ENCODE measurements around the gene LRRC71.

Gene LRRC71

DNA sequence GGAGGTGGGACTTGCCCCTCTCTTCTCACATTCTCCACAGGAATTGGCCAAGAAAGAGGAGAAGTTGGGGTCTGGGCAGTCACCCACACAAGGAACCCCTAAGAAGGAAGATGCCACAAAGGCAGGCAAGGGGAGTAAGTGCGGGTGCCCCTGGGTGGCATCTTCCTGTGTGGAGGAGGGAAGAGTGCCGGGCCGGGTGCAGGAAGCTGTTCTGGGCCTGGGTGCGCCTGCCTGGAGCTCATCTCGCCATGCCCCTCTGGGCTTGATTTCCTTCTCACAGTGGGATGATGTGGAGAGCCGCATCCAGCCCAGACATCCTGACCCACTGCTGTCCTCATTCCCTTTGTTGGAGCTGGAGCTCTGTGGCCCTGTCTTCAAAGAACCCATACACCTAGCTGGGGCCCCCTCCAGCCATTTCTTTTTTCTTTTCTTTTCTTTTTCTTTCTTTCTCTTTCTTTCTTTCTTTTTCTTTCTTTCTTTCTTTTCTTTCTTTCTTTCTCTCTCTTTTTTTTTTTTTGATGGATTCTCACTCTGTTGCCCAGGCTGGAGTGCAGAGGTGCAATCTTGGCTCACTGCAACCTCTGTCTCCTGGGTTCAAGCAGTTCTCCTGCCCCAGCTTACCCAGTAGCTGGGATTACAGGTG is 9.3 kb downstream of the LRRC71 start:
- DNase-seq, result no peak

DNA sequence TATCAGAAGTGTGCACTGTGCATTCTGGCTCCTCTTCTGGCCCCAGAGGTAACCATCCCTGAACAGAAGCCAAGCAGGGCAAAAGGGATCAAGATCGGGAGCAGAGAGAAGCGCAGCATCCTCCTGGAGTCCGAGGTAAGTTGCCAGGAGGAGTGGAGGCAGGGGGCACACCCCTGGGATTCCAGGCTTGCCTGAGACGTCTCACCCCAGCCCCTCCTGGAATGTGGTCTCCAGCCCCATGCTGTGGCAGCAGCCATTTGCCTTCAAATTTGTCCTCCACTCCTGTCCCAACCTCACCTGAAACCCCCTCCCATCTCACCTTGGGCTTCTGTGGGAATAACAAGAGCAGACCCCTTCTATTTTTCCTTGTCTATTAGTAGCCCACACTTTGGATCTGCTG is 10.1 kb downstream of the LRRC71 start:
- DNase-seq, result no peak

DNA sequence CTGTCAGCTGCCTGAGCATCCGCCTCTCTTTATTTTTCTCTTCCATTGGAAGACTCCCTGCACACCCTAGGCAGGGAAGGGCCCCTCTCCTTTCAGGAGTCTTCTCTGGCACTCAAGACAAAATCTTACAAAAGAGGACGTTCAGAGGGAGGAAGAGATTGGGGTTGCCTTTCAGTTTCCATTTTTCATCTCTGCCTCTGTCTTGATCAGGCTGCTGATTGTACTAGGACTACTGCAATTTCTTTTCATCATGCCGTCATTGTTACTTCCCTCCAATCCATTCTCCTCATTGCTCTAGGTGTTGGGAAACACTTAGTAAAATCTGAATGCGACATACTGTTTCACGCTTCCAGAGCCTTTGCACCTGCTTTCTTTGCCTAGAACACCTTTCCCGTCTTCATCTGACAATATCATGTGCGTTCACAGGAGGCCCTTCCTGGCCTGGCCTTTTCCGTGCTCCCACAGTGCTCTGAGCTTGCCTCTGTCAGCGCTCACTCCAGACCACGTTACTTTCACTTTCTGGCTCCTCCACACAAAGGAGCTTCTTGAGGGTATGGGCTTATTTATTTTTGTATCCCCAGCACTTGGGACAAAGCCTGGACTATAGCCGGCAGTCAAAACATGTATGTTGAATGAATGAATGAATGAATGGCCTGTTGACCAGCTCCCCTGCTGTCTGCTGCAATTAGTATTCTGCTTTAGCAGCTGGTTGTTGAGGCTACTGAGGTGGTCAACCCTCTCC is 10.9 kb downstream of the LRRC71 start:
- DNase-seq, result no peak

DNA sequence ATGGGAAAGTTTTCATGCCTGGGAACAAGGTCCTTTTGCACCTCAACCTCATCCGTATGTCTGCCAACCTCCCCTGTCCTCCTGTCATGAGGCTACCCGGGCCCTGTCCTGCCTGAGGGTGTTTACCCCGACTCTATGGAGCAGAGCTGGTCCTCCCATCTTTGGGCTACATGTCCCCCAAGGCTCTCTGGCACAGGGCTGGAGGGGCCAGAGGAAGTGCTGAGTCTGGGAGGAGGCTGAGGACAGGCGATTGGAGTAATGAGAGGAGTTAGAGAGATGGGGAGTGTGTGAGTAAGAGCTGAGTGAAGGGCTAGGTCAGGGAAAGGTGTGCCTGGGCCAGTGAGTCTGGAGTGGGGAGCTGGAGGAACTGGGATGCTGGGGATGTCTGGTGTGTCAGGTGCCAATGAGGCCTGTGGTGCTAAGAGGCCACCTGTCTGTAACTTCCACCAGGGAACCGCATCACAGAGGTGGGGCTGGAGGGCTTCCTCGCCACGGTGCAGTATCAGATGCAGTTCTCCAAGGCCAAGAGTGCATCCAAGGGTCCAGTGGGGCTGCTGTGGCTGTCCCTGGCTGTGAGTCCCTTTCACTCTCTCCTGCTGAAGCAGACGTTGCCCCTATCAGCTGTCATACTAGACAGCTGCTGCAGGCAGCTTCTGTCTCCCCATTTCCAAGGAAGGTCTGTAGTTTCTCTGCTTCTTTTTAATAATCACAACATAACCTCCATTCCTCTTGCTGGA is 11.7 kb downstream of the LRRC71 start:
- no peak for DNase-seq

DNA sequence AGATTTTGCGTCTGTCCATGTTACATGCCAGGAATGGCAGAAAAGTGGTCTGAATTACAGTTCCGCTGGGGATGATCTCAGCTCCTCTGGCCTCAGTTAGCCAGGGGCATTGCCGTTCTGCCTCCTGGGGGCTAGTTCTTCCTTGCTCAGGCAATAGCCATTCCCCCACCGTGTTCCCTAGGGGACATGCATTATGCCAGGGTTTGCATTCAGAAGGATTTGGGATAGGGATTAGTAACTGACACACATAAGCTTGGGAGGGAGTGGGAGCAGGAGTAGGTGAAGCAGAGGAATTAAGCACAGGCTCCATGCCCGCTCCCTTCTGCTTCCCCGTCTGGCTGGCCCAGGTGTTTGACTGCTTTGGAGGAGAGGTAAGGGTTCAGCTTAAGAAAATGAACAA is 12.7 kb downstream of the LRRC71 start:
- no peak for DNase-seq

DNA sequence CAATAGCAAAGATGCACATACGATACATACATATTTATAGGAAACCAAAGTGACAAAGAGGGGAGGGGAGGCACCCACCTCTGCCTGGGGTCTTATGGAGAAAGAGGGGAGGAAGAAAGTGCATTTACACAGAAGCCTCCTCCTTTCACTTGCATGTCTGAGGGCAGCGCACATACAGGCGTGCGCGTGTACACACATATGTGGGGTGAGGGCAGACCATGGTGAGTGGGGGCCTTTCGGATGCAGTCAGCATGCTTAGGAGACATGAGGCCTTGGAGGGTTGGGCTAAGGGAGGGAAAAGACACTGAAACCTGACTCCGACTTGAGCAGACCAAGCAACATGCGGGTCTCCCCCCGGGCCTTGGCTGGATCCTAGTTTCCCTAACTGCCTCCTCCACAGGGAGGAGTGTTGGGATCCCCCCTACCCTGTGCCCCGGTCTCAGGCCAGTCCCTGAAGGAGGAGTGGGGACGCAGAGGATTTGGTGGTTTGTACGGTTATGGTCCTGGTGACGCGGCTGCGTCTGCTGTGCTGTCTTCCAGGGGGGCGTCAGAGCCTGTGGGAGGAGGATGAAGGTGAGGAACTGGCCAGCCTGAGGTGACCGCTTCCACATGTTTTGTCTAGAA is 15.2 kb downstream of the LRRC71 start:
- no peak for DNase-seq

DNA sequence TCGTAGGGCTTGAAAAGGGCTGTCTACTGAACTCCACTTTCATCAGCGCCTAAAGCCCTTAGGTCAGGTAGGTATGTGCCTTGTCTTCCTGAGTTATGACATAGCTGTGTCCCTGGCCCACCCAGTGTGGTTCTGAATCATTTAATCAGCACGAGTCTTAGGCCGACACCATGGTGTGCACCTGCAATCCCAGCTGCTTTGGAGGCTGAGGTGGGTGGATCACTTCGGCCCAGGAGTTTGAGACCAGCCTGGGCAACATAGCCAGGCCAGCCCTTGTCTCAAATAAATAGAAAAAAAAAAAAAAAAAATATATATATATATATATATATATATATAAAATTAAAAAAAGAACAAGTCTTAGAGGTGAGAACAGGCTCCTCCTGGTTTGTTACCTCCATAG is 15.8 kb downstream of the LRRC71 start:
- DNase-seq, result no peak

DNA sequence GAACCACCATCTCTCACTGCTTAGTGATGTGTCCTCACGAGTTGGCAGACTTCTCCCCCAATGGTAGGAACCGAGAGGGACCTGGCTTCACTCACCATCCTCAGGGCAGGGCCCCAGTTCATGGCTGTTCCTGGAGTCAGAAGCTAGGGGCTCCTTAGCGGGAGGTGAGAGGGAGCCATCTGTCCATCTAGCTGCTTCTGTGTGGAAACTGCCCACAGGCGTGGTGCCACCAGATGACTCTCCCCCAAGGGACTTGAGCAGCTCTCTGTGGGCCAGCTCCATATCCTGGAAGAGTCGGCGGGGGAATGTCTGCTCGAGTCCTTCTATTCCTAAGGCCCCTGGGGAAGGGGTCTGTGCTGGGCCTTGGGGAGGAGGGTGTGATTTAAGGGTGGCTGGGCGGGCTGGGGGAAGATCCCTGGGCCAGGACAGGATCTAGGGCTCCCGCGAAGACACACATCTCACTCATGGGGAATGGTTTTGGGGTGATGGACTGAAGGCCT is 16.3 kb downstream of the LRRC71 start:
- peak in 1 of 2 experiments; percentile 12 for DNase-seq

DNA sequence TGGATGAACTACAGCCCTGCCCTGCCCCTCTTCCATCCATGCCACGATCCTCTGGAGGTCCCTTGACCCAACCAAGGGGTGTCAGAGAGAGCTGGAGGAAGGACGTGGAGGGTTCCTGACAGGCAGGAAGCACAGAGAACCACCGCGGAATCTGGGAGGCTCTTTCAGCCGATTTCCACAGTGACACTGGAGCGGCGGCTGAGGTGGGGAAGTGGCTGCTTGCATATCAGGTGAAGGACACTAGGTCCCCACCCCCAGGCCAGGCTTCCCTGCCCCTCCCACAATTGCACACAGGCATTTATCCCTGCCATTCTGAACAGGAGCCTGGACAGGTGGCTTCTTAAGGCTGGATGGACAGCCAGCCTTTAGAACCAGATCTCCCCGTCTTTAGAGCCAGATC is 17.5 kb downstream of the LRRC71 start:
- no peak for DNase-seq

DNA sequence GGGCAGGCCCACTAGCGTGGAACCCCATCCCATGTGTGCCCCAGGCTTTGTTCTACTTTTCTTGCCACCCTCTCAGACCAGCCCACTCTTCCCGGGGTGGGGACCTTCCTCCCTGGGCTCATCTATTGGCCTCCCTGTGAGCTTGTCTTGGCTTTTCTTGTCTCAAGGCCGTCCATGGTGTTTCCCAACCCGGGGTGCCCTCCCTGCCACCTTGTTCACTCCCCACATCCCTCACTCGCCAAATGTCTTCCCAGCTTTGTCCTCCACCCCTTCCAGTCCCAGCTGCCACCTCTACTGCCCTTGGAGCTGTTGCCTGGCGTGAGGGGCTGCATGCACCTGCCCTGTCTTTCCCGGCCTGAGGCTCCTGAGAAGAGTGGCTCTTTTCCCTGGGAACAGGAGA is 18.4 kb downstream of the LRRC71 start:
- DNase-seq, result no peak

DNA sequence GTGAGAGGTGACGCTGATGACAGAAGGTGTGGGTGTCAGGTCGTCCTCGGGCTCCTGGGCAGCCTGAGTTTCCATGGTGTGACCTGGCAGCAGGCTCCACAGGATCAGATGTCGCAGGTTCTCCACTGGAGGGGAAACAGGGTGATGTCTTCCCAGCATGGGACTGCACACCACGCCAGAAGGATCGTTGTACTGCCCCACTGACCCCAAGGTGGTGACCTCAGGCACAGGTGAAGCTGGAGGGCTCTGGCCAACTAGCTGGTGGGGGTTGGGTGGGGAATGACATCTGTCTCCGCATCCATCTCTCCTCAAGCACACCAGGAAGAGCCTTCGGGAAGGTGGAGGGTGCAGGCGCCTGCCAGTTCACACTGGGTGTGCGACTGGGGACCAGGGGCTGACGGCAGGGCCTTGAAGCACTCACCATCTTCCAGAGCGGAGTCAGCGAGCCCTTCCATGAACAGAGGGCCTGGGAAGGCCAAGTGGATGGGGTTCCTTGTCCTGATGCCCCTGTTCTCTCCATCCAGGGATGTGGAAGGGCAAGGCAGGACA is 19.4 kb downstream of the LRRC71 start:
- DNase-seq, result no peak

DNA sequence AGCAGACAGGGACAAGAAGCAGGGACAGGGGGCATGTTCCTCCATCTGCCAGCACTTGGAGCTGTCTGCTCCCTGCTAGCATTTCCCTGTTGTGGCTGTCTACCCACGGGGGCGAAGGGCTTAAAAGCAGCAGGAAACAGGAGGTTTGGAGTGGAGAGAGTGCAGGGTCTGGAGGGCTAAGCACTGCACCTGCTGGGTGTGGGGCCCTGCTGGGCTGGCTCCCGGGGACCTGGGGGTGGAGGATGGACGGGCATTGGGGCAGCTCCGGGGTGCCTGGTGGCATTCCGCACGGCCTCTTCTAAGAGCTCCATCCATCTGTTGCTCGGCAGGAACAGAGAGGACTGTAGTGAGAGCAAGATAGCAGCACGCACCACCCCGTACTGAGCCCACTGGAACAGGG is 21.2 kb downstream of the LRRC71 start:
- no peak for DNase-seq

DNA sequence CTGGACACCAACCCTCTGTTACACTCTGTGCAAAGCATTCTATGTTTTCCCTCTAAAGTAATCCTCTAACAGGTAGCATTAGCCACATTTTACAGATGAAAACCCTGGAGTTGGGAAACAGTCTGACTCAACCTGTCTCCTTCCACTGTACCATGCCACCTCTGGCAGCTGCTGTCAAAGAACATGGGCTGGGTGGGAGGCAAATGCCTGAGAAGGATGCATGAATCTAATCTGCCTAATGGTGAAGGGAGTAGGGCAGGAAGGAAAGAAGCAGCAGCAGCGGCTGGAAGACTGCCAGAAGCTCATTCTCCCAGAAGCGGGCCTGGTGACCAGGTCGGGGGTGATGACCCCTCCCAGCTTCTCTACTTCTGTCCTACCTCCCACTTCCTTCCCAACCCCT is 21.7 kb downstream of the LRRC71 start:
- DNase-seq, result no peak

DNA sequence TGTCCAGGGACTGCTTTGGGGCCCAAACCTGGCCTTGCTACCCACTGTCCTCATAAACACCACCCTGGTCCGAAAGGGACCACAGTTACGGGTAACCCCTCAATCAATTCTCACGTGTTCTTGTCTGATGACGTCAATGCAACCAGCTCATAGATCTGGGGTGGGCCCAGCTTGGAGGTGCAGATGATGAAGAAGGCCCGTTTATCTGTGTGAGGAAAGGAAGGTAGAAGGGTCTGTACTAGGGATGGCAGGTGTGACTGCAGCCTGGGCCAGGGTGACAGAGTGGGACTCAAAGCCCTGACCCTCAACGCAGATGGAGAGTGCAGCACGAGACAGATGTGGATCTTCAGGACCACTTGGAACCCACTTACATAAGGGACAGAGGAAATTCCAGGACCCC is 22.1 kb downstream of the LRRC71 start:
- DNase-seq, result no peak

DNA sequence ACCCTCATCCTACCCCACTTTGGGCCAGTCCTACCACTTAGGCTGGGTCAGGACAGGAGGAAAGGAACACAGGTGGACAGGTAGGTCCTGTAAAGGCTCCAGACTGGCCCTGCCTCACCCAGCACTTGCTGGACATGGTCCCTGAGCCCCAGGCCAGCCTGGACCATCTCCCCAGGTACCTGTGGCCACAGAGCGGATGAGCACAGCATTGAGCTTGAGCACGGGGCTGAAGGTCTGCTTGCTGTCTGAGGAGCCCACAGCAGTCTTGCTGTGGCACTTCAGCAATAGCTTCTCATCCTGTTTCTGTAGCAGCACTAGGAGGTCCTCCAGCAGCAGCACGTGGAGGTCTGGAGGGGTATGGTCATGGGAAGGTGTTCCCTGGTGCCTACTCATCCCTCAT is 23.3 kb downstream of the LRRC71 start:
- DNase-seq, result no peak

DNA sequence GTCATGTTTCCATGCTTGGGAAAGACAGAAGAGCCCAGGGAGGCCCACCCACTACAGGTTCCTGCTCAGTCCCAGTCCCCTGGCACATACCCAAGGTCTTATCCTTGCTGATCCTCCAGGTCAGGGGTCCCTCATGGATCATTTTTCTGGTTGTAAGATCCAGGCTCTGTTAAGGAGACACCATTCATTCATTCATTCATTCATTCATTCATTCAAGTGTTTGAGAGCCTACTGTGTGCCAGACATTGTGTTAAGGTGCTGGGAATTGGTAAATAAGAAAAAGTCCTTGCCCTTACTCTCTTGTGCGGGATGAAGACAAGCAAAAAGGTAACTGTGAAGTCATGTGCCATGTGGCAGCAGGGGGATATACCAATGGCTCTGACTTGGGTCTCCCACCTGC is 23.8 kb downstream of the LRRC71 start:
- no peak for DNase-seq

DNA sequence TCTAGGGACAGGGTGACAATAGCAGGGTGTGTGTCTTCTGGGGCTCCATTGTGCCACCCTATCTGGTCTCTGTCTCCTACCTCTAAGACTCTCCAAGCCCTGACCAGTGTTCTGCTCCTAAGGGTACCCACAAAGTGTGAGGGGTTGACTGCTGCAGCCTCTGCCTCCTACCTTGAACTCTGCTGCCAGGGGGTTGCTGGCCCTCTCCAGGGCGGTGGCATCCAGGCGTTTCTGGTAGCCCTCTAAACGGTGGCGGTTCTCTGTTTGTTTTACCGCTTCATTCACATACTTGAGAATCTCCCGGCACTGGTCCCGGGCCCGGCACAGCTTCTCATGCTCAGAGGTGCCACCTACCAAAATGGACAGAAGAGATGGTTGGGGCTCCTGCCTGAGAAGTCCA is 24.4 kb downstream of the LRRC71 start:
- no peak for DNase-seq

DNA sequence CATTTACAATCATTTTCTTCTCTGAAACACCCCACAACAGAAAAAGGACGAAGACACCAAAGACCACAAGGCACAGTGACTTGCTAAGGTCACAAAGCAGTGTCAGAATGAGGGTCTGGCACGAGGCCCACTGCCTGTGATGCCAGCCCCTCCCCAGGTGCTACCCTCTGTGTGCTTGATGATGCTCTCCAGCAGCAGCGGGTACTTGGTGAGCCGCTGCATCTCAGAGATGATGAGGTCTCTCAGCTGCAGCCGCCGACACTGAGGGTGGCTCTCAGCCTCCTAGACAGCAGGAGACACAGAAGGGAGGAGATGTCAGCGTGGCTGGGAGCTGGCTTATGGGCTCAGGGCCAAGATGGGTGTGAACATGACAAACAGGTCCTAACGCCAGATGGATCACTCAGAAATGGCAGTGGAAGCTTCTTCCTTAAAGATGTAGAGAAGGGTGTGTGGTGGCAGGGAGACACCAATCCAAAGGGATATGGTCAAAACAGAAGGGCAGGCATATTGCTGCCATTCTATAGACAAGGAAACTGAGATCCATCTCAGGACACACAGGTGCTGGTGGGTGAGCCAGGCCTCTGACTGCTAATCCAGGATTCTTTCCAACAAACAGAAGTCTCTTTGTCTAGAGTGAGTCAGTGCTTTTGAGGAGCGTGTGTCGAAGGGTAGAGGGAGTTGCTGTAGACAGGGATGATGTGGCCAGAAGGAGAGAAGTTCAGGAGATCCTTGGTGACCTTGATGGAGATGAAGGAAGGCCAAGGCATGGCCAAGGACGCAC is 25.6 kb downstream of the LRRC71 start:
- peak in 1 of 2 experiments; percentile 60 for DNase-seq

DNA sequence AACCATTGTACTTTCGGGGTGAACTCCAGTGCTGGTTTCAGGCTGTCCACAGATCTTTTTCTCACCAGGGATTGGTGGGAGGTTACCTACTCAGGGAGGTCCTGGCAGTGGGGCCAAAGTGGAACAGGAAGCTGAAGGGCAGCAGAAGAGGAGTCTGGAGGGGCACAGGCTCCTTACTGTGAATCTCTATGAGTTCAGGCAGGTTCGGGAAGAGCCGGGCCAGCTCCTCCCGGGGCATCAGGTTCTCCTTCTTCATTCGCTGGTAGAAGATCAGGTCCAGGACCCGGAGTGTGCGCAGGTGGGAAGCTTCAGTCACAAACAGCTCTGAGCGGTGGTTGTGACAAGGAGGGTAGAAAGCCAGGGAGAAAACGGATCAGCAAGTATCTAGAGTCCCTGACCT is 26.7 kb downstream of the LRRC71 start:
- DNase-seq, result no peak

DNA sequence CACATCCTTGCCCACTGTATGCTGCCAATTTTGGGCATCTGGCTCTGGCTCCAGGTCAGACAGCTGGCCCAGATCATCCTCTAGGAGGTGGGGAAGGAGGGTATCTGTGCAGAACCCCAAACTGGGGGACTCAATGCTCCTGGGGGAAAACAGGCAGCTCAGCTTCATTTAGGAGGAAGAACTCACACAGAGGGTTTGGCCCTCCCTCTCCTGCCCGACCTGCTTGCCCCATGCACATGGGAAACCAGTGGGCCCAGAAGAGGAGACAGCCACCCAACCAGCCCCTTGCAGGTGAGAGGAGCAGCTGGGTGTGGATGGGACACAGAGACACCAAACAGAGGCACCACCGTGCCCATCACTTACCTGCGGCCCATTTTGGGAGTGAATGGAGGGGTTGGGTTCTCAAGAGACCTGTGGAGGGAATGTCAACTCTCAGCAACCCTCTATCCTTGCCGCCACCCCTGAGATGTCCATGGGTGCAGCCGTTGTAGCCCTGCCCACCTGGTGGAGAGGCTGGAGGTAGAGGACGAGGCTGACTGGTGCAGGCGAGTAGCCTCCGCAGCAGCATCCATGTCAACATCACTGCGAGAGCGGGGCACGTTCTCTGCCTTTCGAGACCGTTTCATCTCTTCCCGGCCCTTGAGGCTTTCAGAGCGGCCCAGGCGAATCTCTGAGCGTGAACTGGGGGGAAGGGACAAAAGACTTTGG is 27.5 kb downstream of the LRRC71 start:
- DNase-seq, result no peak

DNA sequence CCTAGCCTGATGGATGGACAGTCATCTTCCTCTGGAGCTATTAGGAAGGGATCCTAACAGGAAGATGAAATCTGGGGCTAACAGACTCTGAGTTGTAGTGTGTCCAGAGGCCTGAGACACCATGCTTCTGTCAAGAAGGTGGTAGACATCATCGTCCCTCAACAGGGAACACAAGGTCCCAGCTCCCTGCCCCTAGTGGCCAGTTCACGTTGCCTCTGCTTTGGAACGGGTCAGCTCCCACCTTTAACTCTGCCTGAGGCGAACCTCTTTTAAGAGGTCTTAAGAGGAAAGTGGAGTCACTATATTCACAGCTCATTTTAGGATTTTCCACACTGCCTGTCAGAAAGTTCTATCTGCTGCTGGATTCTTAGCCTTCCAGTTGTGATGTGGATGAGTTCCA is 28.3 kb downstream of the LRRC71 start:
- no peak for DNase-seq

DNA sequence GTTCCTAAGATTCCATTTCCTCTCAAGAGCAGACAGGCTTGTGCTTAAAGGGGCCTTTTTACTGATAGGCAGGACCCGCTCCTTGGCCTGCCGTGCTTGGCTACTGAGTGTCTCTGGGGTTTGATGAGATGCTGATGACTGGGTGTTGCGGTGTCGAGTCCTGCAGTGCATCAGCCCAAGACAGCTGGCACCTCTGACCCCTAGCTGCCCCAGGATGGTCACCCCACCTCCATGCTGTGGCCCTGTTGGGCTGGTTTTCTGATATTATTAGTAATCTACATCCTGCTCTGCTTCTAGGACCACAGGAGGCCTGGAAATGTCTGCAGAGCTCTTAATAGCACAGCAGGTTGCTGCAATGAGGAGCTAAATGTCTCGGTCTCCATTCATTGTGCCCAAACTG is 28.7 kb downstream of the LRRC71 start:
- no peak for DNase-seq
